Neural cell (in vitro differentiated cells): ENCODE data around the gene ATL2.

Source experiments
- EP300 ChIP-seq: fragments of 450-650 bp; conservative IDR thresholded peaks from 2 replicates; pipeline ENCODE4 v1.6.1; 2014; ENCODE audit warnings: antibody characterized with exemption, mild to moderate bottlenecking, moderate library complexity; ENCODE audit not compliant: poor library complexity, severe bottlenecking
- MXI1 ChIP-seq: fragments of 450-650 bp; conservative IDR thresholded peaks from 2 replicates; pipeline ENCODE4 v1.6.1; 2014; ENCODE audit warnings: antibody characterized with exemption, mild to moderate bottlenecking; ENCODE audit not compliant: poor library complexity, severe bottlenecking
- RAD21 ChIP-seq: fragments of 450-650 bp; conservative IDR thresholded peaks from 2 replicates; pipeline ENCODE4 v1.6.1; 2014; ENCODE audit warnings: antibody characterized with exemption, mild to moderate bottlenecking, moderate library complexity
- REST ChIP-seq: IDR thresholded peaks from 2 replicates; pipeline ENCODE4 v1.6.1; 2012; ENCODE audit warnings: borderline replicate concordance
- TF ChIP-seq, protein P1 (sequence below): fragments of 450-650 bp; IDR thresholded peaks from 2 replicates; pipeline ENCODE4 v1.5.1; 2014; ENCODE audit warnings: antibody characterized with exemption, mild to moderate bottlenecking, moderate library complexity; ENCODE audit not compliant: poor library complexity, severe bottlenecking

- TF ChIP-seq, protein P1, sequence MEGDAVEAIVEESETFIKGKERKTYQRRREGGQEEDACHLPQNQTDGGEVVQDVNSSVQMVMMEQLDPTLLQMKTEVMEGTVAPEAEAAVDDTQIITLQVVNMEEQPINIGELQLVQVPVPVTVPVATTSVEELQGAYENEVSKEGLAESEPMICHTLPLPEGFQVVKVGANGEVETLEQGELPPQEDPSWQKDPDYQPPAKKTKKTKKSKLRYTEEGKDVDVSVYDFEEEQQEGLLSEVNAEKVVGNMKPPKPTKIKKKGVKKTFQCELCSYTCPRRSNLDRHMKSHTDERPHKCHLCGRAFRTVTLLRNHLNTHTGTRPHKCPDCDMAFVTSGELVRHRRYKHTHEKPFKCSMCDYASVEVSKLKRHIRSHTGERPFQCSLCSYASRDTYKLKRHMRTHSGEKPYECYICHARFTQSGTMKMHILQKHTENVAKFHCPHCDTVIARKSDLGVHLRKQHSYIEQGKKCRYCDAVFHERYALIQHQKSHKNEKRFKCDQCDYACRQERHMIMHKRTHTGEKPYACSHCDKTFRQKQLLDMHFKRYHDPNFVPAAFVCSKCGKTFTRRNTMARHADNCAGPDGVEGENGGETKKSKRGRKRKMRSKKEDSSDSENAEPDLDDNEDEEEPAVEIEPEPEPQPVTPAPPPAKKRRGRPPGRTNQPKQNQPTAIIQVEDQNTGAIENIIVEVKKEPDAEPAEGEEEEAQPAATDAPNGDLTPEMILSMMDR: no peak
- no peak for TF ChIP-seq MXI1
- TF ChIP-seq EP300: no peak
- no peak for TF ChIP-seq RAD21
- TF ChIP-seq REST: no peak
Observed at GRCh38 chr2:38245114-38245641, 131.9 kb downstream of the ATL2 start.
